Measurements from ENCODE around the gene C1D. TPM values are rescaled to one million over a fixed set of nuclear protein-coding genes. Genes with fewer than 3 reads are reported as not detected.
A peak's percentile ranks its signal among the peaks of the same experiment; 100 is the strongest.

C1D gene, protein sequence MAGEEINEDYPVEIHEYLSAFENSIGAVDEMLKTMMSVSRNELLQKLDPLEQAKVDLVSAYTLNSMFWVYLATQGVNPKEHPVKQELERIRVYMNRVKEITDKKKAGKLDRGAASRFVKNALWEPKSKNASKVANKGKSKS
- total RNA-seq: 19.3 and 21.1 TPM in 2 replicates
- long read RNA-seq, transcript C1D-204 (5 exons, 736 nt): major isoform, 5 of 8 reads
- long read RNA-seq, partial matches to known transcripts: 1 of 8 reads
- long read RNA-seq, other reads (novel, unspliced or antisense): 0 of 8 reads

DNA sequence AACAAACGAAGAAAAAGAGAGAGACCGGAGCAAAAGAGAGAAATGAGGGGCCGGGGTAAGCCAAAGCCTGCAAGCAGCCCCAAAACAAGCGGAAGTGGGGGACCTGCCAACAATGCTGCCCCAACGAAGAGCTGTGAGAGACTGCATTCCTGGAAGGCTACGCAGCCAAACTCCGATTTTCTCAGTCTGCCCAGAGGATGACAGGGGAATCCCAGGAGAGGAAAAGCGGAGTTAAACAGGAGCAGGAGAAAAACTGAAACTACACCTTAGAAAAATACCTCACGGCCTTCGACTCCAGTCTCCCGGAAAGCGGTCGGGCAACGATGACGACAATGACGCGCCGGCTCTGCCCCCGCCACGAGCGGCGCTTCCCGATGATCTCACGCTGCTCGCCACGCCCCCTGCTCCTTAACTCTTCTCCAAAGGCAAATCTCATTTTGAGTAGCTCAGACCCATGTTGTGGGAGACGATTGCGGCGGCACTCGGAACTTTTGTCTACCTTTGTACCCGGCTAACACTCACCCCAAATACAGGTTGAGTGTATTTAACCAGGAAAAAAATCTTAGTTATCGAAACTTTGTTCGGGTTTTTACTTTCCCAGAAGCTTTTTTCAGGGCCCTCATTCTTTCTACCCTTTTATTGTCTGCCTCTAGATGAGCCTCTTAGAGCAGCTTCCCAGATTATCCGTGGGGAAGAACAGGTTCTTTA, at the start of gene C1D:
Gene C1D, minus strand, starts transcription at position 325 of the 708 bp plus-strand sequence. CDS start 15,694 bp downstream, outside the sequence.
- no peaks in the 10 kb centered on the region for H3K36me3 Mint-ChIP-seq (ENCODE audit: unreplicated experiment)
- peaks cover 14% of the 10 kb centered on the region for H3K4me1 Mint-ChIP-seq (ENCODE audit: unreplicated experiment)
- peak within 1 kb of the TSS; percentile 98 for H3K27ac Mint-ChIP-seq (ENCODE audit: unreplicated experiment)
- H3K4me3 Mint-ChIP-seq (ENCODE audit: unreplicated experiment): peak within 1 kb of the TSS; percentile 95
- TF ChIP-seq, protein P1, sequence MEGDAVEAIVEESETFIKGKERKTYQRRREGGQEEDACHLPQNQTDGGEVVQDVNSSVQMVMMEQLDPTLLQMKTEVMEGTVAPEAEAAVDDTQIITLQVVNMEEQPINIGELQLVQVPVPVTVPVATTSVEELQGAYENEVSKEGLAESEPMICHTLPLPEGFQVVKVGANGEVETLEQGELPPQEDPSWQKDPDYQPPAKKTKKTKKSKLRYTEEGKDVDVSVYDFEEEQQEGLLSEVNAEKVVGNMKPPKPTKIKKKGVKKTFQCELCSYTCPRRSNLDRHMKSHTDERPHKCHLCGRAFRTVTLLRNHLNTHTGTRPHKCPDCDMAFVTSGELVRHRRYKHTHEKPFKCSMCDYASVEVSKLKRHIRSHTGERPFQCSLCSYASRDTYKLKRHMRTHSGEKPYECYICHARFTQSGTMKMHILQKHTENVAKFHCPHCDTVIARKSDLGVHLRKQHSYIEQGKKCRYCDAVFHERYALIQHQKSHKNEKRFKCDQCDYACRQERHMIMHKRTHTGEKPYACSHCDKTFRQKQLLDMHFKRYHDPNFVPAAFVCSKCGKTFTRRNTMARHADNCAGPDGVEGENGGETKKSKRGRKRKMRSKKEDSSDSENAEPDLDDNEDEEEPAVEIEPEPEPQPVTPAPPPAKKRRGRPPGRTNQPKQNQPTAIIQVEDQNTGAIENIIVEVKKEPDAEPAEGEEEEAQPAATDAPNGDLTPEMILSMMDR (IDR thresholded peaks at IDR 0.05): no peak
- H3K9me3 Mint-ChIP-seq (ENCODE audit: unreplicated experiment): no peaks in the 10 kb centered on the region
- peak; percentile 96 for DNase-seq (ENCODE audit: extremely low spot score, unreplicated experiment)
- H3K27me3 Mint-ChIP-seq (ENCODE audit: unreplicated experiment): peaks cover 25% of the 10 kb centered on the region

DNA sequence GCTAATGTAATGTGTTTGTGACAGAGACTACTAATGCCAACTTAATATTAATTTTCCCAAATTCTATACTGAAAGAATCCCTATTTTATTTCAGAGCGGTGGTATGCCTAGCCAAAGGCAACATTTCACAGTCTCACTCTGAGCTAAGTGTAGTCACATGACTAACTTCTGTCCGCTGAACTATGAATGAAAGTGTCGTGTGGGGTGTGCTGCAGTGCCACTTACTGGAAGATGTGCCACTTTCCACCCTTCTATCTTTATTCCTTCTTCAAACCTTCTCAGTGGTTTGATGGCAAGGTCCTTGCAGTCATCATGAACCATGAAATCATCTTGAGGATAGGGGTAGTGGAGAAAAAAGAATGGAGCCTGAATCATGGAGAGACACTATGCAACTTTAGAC, 47.3 kb upstream of the C1D start:
- Mint-ChIP-seq H3K27ac (ENCODE audit: unreplicated experiment) (no peak overlapping the region), H3K4me3 (ENCODE audit: unreplicated experiment) (no peak overlapping the region), H3K27me3 (ENCODE audit: unreplicated experiment) (peaks cover 11% of the 10 kb centered on the region), H3K9me3 (ENCODE audit: unreplicated experiment) (peaks cover 13% of the 10 kb centered on the region), H3K36me3 (ENCODE audit: unreplicated experiment) (no peaks in the 10 kb centered on the region), H3K4me1 (ENCODE audit: unreplicated experiment) (no peaks in the 10 kb centered on the region)
- no peak for DNase-seq (ENCODE audit: extremely low spot score, unreplicated experiment)
- TF ChIP-seq, protein P1 (IDR thresholded peaks at IDR 0.05): no peak

DNA sequence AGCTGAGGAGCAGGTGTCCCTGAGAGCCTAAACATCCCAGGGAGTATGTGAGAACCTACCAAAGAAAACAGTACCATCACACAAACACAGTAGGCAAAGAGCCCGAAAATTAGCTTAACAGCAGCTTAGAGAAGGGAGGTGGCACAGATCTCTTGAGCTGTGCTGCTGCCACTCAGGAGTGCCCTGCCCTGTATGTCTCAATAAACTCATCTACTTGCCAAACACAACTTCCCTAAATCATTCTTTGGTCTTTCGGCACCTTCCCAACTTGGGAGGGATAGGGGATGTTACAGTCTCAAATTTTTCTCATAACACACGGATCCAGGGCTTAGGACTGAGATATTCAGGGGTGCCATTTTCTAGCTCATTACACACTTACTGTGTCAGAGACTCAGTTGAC, 45.3 kb upstream of the C1D start:
- TF ChIP-seq, protein P1 (IDR thresholded peaks at IDR 0.05): no peak
- H3K4me1 Mint-ChIP-seq (ENCODE audit: unreplicated experiment): no peaks in the 10 kb centered on the region

DNA sequence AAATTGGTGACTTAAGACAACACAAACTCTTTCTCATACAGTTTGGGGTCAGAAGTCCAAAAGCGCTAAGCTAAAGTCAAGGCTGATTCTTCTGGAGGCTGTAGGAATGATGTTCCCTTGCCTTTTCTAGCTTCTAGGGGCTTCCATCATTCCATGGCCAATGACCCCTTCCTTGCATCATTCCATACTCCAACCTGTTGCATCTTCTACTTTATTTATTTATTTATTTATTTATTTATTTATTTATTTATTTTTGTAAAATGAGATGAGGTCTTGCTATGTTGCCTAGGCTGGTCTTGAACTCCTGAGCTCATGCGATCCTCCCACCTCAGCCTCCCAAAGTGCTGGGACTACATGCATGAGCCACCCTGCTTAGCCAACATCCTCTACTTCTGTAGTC, 44.7 kb upstream of the C1D start:
- H3K36me3 Mint-ChIP-seq (ENCODE audit: unreplicated experiment): no peaks in the 10 kb centered on the region
- no peaks in the 10 kb centered on the region for H3K4me1 Mint-ChIP-seq (ENCODE audit: unreplicated experiment)
- H3K27ac Mint-ChIP-seq (ENCODE audit: unreplicated experiment): no peak overlapping the region
- TF ChIP-seq, protein P1 (IDR thresholded peaks at IDR 0.05): no peak
- DNase-seq (ENCODE audit: extremely low spot score, unreplicated experiment): no peak
- H3K9me3 Mint-ChIP-seq (ENCODE audit: unreplicated experiment): peaks cover 13% of the 10 kb centered on the region
- H3K4me3 Mint-ChIP-seq (ENCODE audit: unreplicated experiment): no peak overlapping the region
- H3K27me3 Mint-ChIP-seq (ENCODE audit: unreplicated experiment): peaks cover 9% of the 10 kb centered on the region

More for the DNA sequence above, 45.3 kb upstream of the C1D start:
- H3K27ac Mint-ChIP-seq (ENCODE audit: unreplicated experiment): no peak overlapping the region
- peaks cover 13% of the 10 kb centered on the region for H3K9me3 Mint-ChIP-seq (ENCODE audit: unreplicated experiment)
- H3K36me3 Mint-ChIP-seq (ENCODE audit: unreplicated experiment): no peaks in the 10 kb centered on the region
- peaks cover 9% of the 10 kb centered on the region for H3K27me3 Mint-ChIP-seq (ENCODE audit: unreplicated experiment)
- H3K4me3 Mint-ChIP-seq (ENCODE audit: unreplicated experiment): no peak overlapping the region
- no peak for DNase-seq (ENCODE audit: extremely low spot score, unreplicated experiment)

DNA sequence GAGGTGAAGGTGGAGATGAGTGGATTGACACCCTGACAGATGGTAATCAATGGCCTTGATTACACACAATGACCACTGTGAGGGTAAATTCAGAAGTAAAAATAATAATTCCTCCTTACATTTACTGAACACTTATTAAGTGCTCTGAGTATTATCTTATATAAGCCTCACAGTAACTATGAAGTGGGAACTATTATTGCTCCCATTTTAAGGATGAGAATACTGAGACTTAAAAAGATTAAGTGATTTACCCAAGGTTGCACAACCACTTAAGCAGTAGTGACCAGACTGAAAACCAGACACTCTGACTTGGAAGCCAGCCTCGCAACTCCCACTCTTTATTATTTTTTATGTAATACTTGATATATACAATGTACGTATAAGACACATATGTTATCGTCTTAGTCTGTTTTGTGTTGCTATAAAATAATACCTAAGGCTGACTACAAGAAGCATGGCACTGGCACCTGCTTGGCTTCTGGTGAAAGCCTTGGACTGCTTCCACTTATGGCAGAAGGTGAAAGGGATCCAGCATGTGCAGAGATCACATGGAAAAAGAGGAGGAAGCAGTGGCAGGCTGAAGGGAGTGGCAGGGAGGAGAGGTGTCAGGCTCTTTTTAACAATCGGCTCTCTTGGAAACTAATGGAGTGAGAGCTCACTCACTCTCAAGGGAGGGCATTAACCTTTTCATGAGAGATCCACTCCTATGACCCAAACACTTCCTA, 41.5 kb upstream of the C1D start:
- no peaks in the 10 kb centered on the region for H3K36me3 Mint-ChIP-seq (ENCODE audit: unreplicated experiment)
- peaks cover 13% of the 10 kb centered on the region for H3K9me3 Mint-ChIP-seq (ENCODE audit: unreplicated experiment)
- no peak overlapping the region for H3K4me3 Mint-ChIP-seq (ENCODE audit: unreplicated experiment)
- no peak for DNase-seq (ENCODE audit: extremely low spot score, unreplicated experiment)
- TF ChIP-seq, protein P1 (IDR thresholded peaks at IDR 0.05): no peak
- peaks cover 13% of the 10 kb centered on the region for H3K27me3 Mint-ChIP-seq (ENCODE audit: unreplicated experiment)
- H3K4me1 Mint-ChIP-seq (ENCODE audit: unreplicated experiment): no peaks in the 10 kb centered on the region
- no peak overlapping the region for H3K27ac Mint-ChIP-seq (ENCODE audit: unreplicated experiment)

Data from osteocyte (in vitro differentiated cells).